H54 (cell line): ENCODE results near the gene RABL6.
A peak's percentile ranks its signal among the peaks of the same experiment; 100 is the strongest.
"Not testable (repeated sequence)": the region's sequence is repeated elsewhere in the genome, so short reads cannot be mapped to it uniquely, and the experiment has no call there.

ENCODE experiments used
- DNase-seq: peaks from one replicate; pipeline ENCODE4 v3.0.0; 2011; ENCODE audit warnings: low spot score, mixed read lengths; ENCODE audit not compliant: insufficient read length
- FAIRE-seq: peaks from 3 replicates; lab custom pipeline; 2011; peaks lifted over from hg19 to GRCh38; lab: Jason Lieb, UNC
- POLR2A ChIP-seq: IDR thresholded peaks from 2 replicates; pipeline ENCODE4 v1.6.1; 2011; ENCODE audit warnings: low read depth, mild to moderate bottlenecking, low read length

RABL6 gene

DNA sequence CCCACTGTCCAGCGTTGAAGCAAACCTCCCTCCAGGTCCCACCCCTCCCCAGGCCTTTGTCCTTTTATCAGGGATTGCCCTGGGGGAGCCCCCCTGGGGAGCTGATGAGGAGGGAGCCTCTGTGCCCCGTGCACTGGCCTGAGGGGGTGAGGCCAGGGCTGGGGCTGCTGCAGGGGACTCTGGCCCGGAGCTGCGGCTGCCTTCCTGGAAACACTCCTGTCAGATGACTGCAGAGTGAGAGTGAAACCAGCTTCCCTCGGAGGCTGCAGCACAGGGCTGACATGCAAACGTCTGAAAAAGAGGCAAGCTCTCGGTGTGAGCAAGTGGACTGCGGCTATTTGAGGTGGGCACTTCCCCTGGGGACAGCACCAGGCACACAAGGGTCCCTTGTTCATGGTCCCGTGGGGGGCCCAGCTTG lies 74.0 kb downstream of the RABL6 start:
- FAIRE-seq (no peak), DNase-seq (peak; percentile 80)
- no peak; the same call in 1 of the 2 replicates for TF ChIP-seq POLR2A

DNA sequence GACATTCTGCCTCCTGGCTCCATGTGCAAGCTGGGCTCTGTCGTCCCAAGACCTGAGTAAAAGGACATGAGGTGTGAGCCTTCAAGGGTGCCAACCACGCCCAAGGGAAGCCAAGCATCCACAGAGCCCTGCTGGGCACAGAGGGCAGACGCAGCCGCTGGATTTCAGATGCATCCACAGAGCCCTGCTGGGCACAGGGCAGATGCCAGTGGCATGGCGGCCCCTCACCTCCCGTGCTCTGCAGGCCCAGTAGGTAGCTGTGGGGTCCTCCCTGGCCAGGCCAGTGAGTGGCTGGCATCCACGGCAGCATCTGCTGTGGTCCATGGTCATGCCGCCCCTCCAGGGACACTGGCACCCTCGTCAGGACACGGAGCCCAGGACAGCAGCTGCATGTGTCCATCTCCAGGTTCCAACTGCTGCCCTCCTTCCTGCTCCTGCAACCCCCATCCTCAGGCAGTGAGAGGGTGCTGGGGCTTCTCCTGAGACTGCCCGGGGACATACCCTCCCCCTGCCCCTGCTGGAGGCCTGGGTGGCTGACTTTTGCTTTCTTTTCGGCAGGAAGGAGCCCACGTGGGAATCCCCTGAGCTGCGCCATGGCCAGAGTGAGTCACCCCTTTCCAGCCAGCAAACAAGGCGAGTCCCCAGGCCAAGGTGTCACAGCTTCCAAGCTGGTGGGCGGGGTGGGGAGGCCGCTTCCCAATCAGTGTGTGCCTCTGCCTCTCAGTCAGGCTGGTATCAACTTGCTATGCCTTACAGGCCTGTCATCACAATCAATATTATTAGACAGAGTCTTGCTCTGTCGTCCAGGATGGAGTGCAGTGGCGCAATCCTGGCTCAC lies 74.6 kb downstream of the RABL6 start:
- no peak for TF ChIP-seq POLR2A
- peak; percentile 90 for FAIRE-seq
- DNase-seq: peak; percentile 100

DNA sequence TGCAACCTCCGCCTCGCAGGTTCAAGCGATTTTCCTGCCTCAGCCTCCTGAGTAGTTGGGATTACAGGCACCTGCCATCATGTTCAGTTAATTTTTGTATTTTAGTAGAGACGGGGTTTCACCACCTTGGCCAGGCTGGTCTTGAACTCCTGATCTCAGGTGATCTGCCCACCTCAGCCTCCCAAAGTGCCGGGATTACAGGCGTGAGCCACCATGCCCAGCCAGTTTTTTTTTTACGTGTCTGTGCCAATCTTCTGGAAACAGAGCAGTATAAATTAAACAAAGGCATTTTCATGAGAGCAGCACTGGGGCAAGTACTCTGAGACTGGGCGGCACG lies 75.2 kb downstream of the RABL6 start:
- not testable (repeated sequence) for FAIRE-seq

DNA sequence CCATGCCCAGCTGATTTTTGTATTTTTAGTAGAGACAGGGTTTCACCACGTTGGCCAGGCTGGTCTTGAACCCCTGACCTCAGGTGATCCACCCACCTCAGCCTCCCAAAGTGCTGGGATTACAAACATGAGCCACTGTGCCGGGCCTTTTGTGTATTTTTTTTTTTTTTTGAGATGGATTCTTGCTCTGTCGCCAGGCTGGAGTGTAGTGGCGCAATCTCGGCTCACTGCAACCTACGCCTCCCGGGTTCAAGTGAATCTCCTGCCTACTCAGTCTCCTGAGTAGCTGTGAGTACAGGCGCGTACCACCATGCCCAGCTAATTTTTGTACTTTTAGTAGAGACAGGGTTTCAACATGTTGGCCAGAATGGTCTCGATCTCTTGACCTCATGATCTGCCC lies 75.9 kb downstream of the RABL6 start:
- not testable (repeated sequence) for DNase-seq, FAIRE-seq

More for the DNA sequence above, 75.2 kb downstream of the RABL6 start:
- DNase-seq: not testable (repeated sequence)

DNA sequence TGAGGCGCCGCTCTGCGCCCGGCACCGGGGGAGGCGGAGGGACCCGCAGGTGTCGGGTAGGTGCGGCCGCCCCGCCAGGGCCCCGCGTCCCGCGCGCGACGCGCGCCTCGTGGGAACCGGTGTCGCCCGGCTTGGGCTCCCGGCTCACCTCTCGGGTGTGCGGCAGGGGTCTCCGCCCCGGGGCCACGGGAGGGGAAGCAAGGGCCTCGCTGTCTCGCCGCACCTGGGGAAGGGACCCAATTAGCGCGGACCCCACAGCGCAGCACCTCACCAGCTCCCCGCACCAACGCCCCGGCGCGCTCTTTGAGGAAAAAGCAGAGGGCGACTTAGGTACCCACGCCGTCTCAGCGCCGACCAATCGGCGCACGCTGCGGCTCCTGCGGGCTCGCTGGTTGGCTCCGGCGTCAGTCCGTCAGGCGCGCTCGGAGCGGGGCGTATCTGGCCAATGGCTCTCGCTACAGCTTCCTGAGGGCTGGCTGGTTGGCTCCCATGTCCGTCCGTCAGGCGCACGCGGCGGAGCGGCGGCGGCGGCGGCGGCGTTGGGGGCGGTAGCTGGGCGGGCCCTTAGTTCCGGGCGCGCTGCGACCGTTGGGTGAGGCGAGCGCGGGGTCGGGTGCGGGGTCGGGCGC lies 78.3 kb downstream of the RABL6 start, which contains the start of gene TRAF2:
Gene TRAF2 (plus strand): TSS at position 567 of the 629 bp plus-strand sequence. CDS start 12,225 bp downstream, outside the sequence.
- DNase-seq (peak; percentile 100), FAIRE-seq (no peak)
- TF ChIP-seq POLR2A: peak; percentile 90

DNA sequence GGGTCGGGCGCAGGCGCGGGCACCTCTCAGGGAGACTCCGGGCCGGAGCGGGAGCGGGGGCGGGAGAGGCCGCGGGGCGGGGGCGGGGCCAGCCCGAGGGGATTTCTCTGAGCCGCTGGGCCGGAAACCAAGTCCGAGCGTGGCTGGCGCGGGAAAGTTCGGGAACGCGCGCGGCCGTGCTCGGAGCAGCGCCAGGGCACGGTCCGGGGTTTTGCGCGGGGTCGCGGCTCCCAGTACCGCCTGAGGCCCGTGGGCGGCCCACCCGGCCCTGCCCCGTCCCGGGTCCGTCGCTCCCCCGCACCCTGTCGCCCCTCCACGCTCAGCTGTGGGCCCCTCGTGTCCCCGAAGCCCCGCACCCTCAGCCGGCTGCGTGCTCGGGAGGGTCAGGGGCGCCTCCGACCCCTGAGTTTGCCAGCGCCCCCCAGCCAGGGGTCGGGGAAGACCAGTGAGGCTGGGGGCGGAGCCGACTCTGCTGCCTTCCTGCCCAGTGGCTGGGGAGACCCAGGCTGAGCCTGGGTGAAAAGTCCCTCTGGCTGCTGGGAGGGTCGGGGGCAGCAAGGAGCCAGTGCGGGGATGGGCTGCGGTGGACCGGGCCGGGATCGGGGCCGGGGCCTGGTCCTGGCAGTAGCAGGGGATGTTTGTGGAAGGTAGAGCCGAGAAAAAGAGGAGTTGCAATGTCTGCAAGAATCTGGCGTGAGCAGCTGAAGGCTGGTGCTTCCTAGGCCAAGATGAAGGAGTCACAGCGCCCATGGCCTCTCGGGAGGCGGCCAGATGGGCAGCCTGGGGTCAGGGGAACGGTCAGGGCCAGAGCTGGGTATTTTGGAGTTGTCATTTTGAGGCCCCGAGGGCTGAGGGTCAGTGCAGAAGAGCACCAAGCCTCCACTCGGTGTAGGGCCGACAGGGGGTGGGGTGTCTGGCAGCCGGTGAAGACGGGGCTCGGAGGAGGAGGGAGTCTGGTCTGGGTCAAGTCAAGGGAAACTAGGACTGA lies 79.2 kb downstream of the RABL6 start:
- no peak for FAIRE-seq
- DNase-seq: peak; percentile 93
- TF ChIP-seq POLR2A: peak; percentile 8; the same call in 1 of the 2 replicates

DNA sequence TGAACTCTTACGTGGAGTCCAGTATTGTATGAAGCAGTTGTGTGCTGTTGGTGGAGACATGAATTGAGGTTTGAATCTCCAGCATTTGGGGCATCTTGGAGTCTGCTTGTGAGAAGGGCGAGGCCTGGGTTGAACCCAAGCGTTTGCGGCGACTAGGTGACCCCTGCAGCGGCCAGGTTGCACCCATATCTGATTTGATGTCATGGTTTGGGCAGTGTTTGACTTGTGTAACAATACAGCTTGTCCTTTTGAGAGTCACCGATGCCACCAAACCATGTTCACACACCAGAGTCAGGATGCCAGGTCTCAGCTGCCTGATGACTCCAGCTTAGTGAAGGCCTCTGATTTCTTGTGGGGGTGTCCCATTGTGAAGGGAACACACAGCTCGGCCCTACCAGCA lies 80.7 kb downstream of the RABL6 start:
- DNase-seq (no peak), FAIRE-seq (no peak)
- TF ChIP-seq POLR2A: no peak

DNA sequence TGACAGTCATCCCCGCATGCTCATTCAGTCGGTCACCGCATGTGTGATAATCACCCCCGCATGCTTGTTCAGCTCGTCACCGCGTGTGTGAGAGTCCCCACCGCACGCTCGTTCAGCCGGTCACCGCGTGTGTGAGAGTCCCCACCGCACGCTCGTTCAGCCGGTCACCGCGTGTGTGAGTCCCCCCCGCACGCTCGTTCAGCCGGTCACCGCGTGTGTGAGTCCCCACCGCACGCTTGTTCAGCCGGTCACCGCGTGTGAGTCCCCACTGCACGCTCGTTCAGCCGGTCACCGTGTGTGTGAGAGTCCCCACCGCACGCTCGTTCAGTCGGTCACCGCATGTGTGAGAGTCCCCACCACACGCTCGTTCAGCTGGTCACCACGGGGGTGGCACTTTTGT lies 82.1 kb downstream of the RABL6 start:
- DNase-seq (no peak), FAIRE-seq (no peak)
- no peak for TF ChIP-seq POLR2A

DNA sequence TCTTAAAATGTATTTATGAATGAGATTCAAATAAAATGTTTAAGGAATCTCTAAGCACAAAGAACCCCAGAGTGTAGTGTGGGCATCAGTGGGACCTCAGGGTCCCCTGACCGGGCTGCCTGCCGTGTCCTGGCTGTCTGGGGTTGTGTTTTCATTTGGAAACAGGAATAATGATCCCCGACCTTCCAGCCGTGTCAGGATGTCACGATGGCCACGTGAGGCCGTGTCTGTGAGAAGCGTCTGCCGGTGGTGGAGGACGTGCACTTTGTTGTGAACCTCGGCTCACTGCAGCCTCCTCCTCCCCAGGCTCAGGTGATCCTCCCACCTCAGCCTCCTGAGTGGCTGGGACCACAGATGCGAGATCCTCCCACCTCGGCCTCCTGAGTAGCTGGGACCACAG lies 82.9 kb downstream of the RABL6 start:
- DNase-seq: no peak
- FAIRE-seq: no peak
- TF ChIP-seq POLR2A: no peak
